ENCODE data around the gene ADARB2. TPM values are rescaled to one million over a fixed set of nuclear protein-coding genes. Genes with fewer than 3 reads are reported as not detected.

The ADARB2 gene
- total RNA-seq, 1 donor from 2014 or later: not detected

DNA sequence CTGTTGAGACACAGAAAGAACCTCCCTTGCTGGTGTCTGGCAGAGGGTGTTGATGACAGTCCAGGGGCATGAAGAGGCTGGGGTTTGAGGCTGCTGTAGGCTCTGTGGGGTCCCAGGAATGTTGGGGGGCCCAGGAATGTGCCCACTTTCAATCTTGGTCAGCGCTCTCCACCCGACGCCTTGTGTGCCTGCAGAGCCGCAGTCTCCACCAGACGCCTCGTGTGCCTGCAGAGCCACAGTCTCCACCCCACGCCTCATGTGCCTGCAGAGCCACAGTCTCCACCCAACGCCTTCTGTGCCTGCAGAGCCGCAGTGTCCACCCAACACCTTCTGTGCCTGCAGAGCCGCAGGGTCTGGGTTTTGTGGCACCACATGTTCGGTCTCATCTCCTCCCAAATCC is 84.0 kb downstream of the ADARB2 start:
- TF ChIP-seq, protein P1, sequence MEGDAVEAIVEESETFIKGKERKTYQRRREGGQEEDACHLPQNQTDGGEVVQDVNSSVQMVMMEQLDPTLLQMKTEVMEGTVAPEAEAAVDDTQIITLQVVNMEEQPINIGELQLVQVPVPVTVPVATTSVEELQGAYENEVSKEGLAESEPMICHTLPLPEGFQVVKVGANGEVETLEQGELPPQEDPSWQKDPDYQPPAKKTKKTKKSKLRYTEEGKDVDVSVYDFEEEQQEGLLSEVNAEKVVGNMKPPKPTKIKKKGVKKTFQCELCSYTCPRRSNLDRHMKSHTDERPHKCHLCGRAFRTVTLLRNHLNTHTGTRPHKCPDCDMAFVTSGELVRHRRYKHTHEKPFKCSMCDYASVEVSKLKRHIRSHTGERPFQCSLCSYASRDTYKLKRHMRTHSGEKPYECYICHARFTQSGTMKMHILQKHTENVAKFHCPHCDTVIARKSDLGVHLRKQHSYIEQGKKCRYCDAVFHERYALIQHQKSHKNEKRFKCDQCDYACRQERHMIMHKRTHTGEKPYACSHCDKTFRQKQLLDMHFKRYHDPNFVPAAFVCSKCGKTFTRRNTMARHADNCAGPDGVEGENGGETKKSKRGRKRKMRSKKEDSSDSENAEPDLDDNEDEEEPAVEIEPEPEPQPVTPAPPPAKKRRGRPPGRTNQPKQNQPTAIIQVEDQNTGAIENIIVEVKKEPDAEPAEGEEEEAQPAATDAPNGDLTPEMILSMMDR (IDR thresholded peaks at IDR 0.05): no peak
- no peak for DNase-seq (ENCODE audit: low spot score in 2 of 2)
- no peaks in the 10 kb centered on the region for H3K36me3 ChIP-seq
- H3K4me3 ChIP-seq: no peak overlapping the region
- intact Hi-C loops (cut with DNase I): no loop called here
- no peak overlapping the region for H3K27ac ChIP-seq
- no peaks in the 10 kb centered on the region for H3K9me3 ChIP-seq
- H3K27me3 ChIP-seq: no peaks in the 10 kb centered on the region
- H3K4me1 ChIP-seq: no peaks in the 10 kb centered on the region

DNA sequence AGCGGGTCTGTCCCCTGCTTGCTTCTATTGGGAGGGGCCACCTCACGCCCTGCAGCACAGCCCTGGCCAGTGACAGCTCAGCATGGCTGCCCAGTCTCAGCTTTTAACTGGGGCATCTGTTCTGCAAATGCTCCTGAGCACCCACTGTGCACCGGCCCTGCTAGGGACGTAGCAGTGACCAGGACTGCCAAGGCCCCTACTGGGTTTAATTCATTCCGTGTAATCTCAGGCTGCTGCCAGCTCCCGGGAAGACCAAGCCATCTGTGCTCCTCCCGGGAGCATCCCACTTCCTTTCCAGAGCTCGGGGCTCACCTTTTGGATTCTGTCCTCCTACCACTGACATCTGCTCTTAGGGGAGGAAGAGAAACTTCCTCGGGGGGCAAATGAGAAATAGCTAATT is 85.2 kb downstream of the ADARB2 start:
- Histone ChIP-seq H3K4me3 (no peak overlapping the region), H3K27ac (no peak overlapping the region), H3K9me3 (no peaks in the 10 kb centered on the region), H3K4me1 (no peaks in the 10 kb centered on the region), H3K27me3 (no peaks in the 10 kb centered on the region), H3K36me3 (no peaks in the 10 kb centered on the region)
- intact Hi-C loops (cut with DNase I): no loop called here
- TF ChIP-seq, protein P1 (IDR thresholded peaks at IDR 0.05): no peak
- no peak for DNase-seq (ENCODE audit: low spot score in 2 of 2)

DNA sequence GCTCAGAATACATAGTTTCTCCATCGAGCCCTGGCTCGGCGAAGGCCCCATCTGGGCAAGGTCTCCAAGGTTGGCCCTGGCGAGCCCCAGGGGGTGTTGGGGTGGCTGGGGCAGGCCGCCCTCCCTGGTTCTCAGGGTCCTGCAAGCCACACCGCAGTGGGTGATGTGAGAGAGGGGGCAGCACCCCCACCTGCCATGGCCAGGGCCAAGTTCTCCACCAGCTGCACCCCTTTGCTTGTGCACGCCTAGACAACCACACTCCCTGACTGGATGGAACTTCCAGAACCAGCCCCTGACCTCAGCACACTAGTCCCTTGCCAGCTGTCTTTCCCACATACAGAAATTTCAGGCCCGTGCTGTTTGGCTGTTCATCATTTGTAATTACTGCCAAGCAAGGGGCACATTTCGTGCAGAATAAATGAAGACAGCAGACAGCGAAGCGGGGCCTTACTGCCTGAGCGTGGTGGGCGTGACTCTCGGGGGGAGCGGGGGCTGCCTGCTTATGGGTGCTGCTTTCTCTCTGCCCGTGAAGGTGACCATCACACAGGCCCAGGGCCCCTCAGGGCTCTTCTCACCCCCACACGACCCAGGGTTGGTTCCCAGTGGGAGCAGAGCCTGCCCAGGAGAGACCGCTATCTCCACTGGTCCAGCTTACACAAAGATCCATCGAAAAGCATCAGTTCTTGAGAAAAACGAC is 85.9 kb downstream of the ADARB2 start:
- Histone ChIP-seq H3K36me3 (no peaks in the 10 kb centered on the region), H3K9me3 (no peaks in the 10 kb centered on the region), H3K4me1 (no peaks in the 10 kb centered on the region), H3K4me3 (no peak overlapping the region), H3K27me3 (no peaks in the 10 kb centered on the region), H3K27ac (no peak overlapping the region)
- intact Hi-C loops (cut with DNase I): no loop called here
- TF ChIP-seq, protein P1 (IDR thresholded peaks at IDR 0.05): no peak
- no peak for DNase-seq (ENCODE audit: low spot score in 2 of 2)

DNA sequence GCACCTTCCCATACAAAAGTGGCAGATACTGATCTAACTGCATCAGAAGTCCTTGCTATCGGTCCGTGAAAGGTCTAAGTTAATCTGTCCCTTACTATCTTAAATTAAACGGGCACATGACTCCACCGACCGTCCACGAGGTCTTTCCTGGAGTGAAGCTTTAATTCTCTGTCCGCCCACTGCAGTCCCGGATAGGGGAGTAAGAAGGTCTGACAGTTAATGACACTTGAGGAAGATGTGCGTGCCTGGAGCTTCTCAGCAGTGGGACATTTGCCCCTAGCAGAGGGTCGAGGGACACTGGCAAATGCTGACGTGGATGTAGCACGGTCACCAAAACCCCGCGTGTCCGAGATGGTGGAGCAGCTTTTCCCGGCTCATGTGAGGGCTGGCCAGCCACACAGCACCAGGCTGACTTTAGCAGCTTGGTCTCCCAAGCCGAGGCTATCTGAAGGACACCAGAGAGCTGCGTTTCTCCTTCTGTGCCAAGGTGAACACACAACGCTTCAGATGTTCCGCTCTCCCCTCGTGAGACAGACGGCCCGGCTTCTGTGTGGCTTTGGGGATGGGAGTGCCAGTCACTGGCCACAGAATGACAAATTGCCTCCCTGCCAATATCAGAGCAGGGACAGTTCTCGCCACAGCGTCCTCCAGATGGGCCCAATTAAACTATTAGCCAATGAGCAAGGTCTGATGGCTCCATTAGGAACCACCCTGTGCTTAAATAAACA is 86.6 kb downstream of the ADARB2 start:
- no peak for DNase-seq (ENCODE audit: low spot score in 2 of 2)
- Histone ChIP-seq H3K4me1 (no peaks in the 10 kb centered on the region), H3K27me3 (no peaks in the 10 kb centered on the region), H3K4me3 (no peak overlapping the region), H3K9me3 (no peaks in the 10 kb centered on the region), H3K27ac (no peak overlapping the region), H3K36me3 (no peaks in the 10 kb centered on the region)
- intact Hi-C loops (cut with DNase I): no loop called here
- TF ChIP-seq, protein P1 (IDR thresholded peaks at IDR 0.05): no peak

DNA sequence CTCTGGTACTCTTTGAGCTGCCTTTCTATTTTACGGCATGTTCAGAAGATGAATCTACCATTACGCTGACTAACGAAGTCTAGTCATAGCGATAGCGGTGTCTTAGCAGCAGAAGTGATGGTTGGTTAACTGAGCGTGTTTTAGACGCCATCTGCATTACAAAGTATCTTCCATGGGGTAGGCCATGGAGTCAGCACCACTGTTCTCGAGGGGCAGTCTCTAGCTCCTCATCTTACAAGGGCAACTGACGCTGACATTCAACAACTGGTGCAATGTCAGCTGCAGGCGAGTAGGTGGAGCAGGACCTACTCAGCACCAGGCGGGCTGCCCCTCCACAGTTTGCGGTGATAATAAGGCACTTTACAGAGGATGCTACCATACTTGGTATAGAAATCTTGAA is 88.7 kb downstream of the ADARB2 start:
- Histone ChIP-seq H3K27me3 (no peaks in the 10 kb centered on the region), H3K4me3 (no peak overlapping the region), H3K9me3 (no peaks in the 10 kb centered on the region), H3K27ac (no peak overlapping the region), H3K4me1 (no peaks in the 10 kb centered on the region), H3K36me3 (no peaks in the 10 kb centered on the region)
- intact Hi-C loops (cut with DNase I): no loop called here
- no peak for DNase-seq (ENCODE audit: low spot score in 2 of 2)
- TF ChIP-seq, protein P1 (IDR thresholded peaks at IDR 0.05): no peak

Data from ascending aorta (tissue), 2 donors.